DMS114 treated with DMSO at 0.1 percent for 48 hours (cell line): ENCODE data around the gene PAQR4.
"Not testable (repeated sequence)": the region's sequence is repeated elsewhere in the genome, so short reads cannot be mapped to it uniquely, and the experiment has no call there.

ENCODE experiments used
- DNase-seq: peaks from one replicate; lab custom pipeline; 2025; ENCODE audit not compliant: unreplicated experiment; lab: John Stamatoyannopoulos, UW

PAQR4 gene

GRCh38 chr16:2968738-2969544 is at the start of gene PAQR4:
Gene PAQR4, plus strand, starts transcription at chr16:2969348. Its CDS starts 327 bp downstream, at chr16:2969675.
- DNase-seq = peak; percentile 72

DNA sequence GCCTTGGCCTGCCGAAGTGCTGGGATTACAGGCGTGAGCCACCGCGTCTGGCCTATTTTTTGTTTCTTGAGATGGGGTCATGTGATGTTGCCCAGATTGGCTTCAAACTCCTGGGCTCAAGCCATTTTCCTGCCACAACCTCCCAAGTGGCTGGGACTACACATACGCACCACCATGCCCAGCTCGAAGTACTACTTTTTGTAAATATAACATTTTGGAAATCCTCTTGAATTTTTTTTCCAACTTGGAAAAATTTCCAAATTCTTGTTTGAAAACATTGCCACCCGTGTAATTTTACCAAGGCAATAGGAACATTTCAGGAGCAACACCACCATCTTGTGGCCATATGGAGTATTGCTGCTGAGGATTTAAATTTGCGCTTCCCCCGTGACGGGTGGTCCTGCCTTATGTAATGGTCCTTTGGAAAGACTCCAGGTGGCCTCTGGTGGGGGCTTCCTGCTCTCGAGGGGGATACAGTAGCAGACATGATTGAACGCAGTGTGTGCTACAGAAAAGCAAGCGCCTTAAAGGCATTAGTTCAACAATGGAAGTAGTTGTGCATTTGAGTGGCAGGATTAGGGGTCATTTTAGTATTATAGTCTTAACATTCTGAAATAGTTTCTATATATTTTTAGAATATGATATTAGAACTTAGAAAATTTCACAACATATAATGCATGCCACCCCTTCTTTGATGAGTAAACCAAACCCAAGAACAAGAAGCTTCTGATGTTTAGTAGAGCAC is 49.5 kb upstream of the PAQR4 start:
- DNase-seq = peak; percentile 36

DNA sequence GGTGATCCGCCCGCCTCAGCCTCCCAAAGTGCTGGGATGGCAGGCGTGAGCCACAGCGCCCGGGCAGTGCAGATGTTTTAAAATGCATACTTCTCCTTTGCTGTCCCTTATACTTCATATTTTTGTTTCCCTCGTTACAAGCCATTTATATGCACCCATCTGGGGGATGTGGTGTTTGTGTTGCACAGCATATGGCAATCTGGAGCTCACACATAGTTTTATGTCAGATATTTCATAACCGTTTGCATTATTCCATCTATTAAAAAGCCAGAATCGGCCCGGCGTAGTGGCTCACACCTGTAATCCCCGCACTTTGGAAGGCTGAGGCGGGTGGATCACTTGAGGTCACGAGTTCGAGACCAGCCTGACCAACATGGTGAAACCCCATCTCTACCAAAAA is 45.7 kb upstream of the PAQR4 start:
- no peak for DNase-seq

GRCh38 chr16:2924901-2925755 is 44.0 kb upstream of the PAQR4 start:
- no peak for DNase-seq

GRCh38 chr16:2925951-2926649 is 43.0 kb upstream of the PAQR4 start:
- DNase-seq = no peak

- no peak for DNase-seq
Measured at GRCh38 chr16:2926650-2926999, 42.5 kb upstream of the PAQR4 start.

GRCh38 chr16:2927010-2927646 is 42.0 kb upstream of the PAQR4 start:
- DNase-seq = peak; percentile 70

DNA sequence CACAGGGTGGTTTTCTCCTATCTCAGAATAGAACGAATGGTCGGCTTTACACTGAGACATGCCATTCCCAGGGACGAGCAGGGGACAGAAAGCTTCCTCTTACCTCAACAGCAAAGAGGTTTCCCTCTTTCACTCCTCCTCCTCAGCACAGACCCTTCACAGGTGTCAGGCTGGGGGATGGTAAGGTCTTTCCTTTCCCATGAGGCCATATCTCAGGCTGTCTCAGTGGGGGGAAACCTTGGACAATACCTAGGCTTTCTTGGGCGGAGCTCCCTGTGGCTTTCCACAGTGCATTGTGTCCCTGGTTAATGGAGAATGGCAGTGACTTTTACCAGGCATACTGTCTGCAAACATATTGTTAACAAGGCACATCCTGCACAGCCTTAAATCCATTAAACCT is 41.0 kb upstream of the PAQR4 start:
- DNase-seq = not testable (repeated sequence)

DNA sequence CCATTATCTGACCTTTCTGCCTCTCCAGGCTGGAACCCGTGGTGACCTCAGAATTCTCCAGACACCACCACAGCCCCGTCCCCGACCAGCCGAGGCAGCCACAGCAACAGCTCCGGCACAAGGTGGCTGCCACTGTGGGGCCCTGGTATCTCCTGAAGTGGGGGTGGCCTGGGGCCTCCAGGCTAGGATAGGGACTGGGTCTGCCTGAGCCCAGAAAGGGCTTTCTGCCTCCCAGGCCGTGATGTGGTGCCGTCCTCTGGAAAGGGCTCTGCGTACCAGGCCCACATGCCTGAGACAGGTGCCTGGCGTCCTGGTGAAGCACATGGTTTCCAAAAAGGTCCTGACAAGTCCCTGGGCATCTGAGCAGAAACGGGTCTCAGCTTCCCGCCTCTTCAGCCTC is 40.4 kb upstream of the PAQR4 start:
- no peak for DNase-seq

- no peak for DNase-seq
Measured at GRCh38 chr16:2929693-2930092, 39.5 kb upstream of the PAQR4 start.

DNA sequence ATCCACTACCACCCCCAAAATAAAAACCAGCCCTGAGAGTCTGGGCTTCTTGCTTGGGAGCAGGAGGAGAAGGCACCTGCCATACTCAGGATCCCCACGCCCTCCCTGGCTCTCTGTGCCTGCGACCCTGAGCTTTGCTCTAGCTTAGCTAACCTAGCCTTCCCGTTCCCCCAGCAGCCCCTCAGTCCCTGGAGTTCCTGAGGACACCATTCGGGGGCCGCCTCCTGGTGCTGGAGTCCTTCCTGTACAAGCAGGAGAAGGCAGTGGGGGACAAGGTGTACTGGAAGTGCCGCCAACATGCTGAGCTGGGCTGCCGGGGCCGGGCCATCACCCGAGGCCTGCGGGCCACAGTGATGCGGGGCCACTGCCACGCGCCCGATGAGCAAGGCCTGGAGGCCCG is 38.9 kb upstream of the PAQR4 start:
- no peak for DNase-seq

DNA sequence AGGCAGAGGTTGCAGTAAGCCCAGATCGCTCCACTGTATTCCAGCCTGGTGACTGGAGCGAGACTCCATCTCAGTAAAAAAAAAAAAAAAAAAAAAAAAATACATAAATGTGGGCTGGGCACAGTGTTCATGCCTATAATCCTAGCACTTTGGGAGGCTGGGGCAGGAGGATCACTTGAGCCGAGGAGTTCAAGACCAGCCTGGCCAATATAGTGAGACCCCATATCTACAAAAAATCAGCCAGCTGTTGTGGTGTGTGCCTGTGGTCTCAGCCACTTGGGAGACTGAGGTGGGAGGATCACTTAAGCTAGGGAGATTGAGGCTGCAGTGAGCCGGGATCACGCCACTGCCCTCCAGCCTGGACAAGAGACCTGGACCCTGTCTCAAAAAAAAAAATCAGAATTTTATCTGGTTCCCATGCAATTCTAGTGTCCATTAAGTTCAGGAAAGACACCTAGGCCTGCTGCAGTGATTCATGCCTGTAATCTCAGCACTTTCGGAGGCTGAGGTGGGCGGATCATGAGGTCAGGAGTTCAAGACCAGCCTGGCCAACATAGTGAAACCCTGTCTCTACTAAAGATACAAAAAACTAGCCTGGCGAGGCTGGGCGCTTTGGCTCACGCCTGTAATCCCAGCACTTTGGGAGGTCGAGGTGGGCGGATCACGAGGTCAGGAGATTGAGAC is 37.8 kb upstream of the PAQR4 start:
- not testable (repeated sequence) for DNase-seq

DNA sequence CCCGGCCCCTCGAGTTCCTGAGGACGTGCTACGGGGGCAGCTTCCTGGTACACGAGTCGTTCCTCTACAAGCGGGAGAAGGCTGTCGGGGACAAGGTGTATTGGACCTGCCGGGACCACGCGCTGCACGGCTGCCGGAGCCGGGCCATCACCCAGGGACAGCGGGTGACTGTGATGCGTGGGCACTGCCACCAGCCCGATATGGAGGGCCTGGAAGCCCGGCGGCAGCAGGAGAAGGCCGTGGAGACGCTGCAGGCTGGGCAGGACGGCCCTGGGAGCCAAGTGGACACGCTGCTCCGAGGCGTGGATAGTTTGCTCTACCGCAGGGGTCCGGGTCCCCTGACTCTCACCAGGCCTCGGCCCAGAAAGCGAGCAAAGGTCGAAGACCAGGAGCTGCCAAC is 36.0 kb upstream of the PAQR4 start:
- no peak for DNase-seq

GRCh38 chr16:2933701-2934100 is 35.4 kb upstream of the PAQR4 start:
- no peak for DNase-seq

DNA sequence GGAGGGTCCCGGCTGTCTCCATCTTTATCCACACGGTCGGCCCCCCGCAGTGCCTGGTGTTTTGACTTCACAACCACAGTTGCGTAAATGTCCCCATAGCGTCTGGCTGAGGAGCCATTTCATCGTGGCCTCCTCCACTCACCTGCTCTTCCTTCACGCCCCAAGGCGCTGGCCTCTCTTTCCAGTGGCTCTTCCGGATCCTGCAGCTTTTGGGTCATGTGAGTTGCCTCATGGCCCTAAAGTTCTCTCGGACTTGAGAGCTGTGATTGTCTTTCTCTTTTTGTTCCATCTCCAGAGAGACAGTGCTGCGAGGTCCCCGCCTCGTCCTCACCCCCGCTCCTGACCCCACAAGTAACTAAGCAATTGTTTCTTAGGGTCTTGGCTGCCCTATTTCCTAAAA is 34.7 kb upstream of the PAQR4 start:
- DNase-seq = no peak

- DNase-seq = no peak
Measured at GRCh38 chr16:2936436-2937011, 32.6 kb upstream of the PAQR4 start.

- no peak for DNase-seq
Measured at GRCh38 chr16:2937170-2937569, 32.0 kb upstream of the PAQR4 start.

DNA sequence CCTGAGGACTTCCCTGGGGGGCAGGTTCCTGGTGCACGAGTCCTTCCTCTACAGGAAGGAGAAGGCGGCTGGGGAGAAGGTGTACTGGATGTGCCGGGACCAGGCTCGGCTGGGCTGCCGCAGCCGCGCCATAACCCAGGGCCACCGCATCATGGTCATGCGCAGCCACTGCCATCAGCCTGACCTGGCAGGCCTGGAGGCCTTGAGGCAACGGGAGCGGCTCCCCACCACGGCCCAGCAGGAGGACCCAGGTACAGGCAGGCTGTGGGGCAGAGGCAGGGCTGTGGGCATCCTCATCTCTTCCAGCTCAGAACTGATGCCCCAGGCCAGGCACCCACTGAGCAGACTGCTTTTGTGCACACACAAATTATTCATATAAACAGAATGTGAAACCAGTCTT is 30.9 kb upstream of the PAQR4 start:
- DNase-seq = no peak

- no peak for DNase-seq
Measured at GRCh38 chr16:2939968-2940367, 29.2 kb upstream of the PAQR4 start.

- DNase-seq = no peak
Measured at GRCh38 chr16:2942045-2942444, 27.1 kb upstream of the PAQR4 start.
